ENCODE data around the gene TBC1D2. TPM values are rescaled to one million over a fixed set of nuclear protein-coding genes. Genes with fewer than 3 reads are reported as not detected.

Gene TBC1D2
- total and polyA plus RNA-seq, 10 of the 15 experiments (the other 5 are each of a cell fraction or from before 2014, with no cell fraction given) = 0.04 to 1.6 (median 1.1) TPM

GRCh38 chr9:98236901-98237487 is 18.5 kb downstream of the TBC1D2 start (continued):
- no peak for TF ChIP-seq NKRF (conservative IDR thresholded peaks at IDR 0.05)
- no peak for TF ChIP-seq ZBTB4 (CRISPR knock-in tag; IDR thresholded peaks at IDR 0.05)
- TF ChIP-seq ELK1 (IDR thresholded peaks at IDR 0.05; ENCODE audit: low read depth, low read length) = no peak
- TF ChIP-seq CEBPZ (IDR thresholded peaks at IDR 0.05; ENCODE audit: low read depth, low read length) = no peak
- TF ChIP-seq BHLHE40 (IDR thresholded peaks at IDR 0.05; ENCODE audit: borderline replicate concordance in 1 of 2, low read depth in 2 of 2, low read length in 1 of 2) = no peak
- TF ChIP-seq EZH2 (IDR thresholded peaks at IDR 0.05; ENCODE audit: borderline replicate concordance, control insufficient read depth, low read depth, low read length) = no peak
- no peak for TF ChIP-seq TBL1XR1 (IDR thresholded peaks at IDR 0.05; ENCODE audit: low read depth, low read length)
